CD4-positive, alpha-beta T cell treated with Interleukin-12 subunit alpha and Interleukin-12 subunit beta, for 1 hour (primary cell): Measurements from ENCODE around the gene SSTR3.
"Not testable (repeated sequence)": the region's sequence is repeated elsewhere in the genome, so short reads cannot be mapped to it uniquely, and the experiment has no call there.

Experiments used
- DNase-seq: peaks from one replicate; pipeline ENCODE4 v3.0.0-alpha.2; 2020

Gene SSTR3

GRCh38 chr22:37209140-37209845 is 3.0 kb downstream of the SSTR3 start:
- DNase-seq: no peak

GRCh38 chr22:37208401-37209139 is 3.7 kb downstream of the SSTR3 start:
- no peak for DNase-seq

- no peak for DNase-seq
Measured at GRCh38 chr22:37207981-37208380, 4.3 kb downstream of the SSTR3 start.

- no peak for DNase-seq
Measured at GRCh38 chr22:37206841-37207821, 5.1 kb downstream of the SSTR3 start.

- DNase-seq: no peak
Measured at GRCh38 chr22:37206118-37206840, 6.0 kb downstream of the SSTR3 start.

GRCh38 chr22:37205046-37205445 is 7.2 kb downstream of the SSTR3 start:
- no peak for DNase-seq

- no peak for DNase-seq
Measured at GRCh38 chr22:37204045-37204655, 8.1 kb downstream of the SSTR3 start.

GRCh38 chr22:37203354-37204044 is 8.8 kb downstream of the SSTR3 start:
- no peak for DNase-seq

- no peak for DNase-seq
Measured at GRCh38 chr22:37202716-37203115, 9.6 kb downstream of the SSTR3 start.

- DNase-seq: no peak
Measured at GRCh38 chr22:37202001-37202555, 10.2 kb downstream of the SSTR3 start.

GRCh38 chr22:37201443-37201820 is 10.8 kb downstream of the SSTR3 start:
- DNase-seq: not testable (repeated sequence)

GRCh38 chr22:37199760-37200108 is 12.5 kb downstream of the SSTR3 start:
- DNase-seq: no peak

GRCh38 chr22:37199103-37199759 is 13.0 kb downstream of the SSTR3 start:
- DNase-seq: peak; percentile 99

GRCh38 chr22:37198258-37199102 is 13.8 kb downstream of the SSTR3 start:
- DNase-seq: peak; percentile 92

GRCh38 chr22:37197451-37198257 is 14.6 kb downstream of the SSTR3 start:
- DNase-seq: no peak

- no peak for DNase-seq
Measured at GRCh38 chr22:37196539-37197450, 15.5 kb downstream of the SSTR3 start.

- no peak for DNase-seq
Measured at GRCh38 chr22:37195921-37196320, 16.4 kb downstream of the SSTR3 start.

GRCh38 chr22:37194750-37195149 is 17.5 kb downstream of the SSTR3 start:
- DNase-seq: no peak
